22Rv1 (cell line): ENCODE results near the gene WDR1.

Experiments used
- ZFX ChIP-seq: fragments of 450-650 bp; IDR thresholded peaks from 2 replicates; pipeline ENCODE4 v1.6.1; 2017; ENCODE audit warnings: antibody characterized with exemption, borderline replicate concordance
- TF ChIP-seq, protein P1 (sequence below): fragments of 450-650 bp; IDR thresholded peaks from 2 replicates; pipeline ENCODE4 v1.5.1; 2017; ENCODE audit warnings: mild to moderate bottlenecking

GRCh38 chr4:10085386-10085785 lies 31.2 kb downstream of the WDR1 start:
- TF ChIP-seq, protein P1, sequence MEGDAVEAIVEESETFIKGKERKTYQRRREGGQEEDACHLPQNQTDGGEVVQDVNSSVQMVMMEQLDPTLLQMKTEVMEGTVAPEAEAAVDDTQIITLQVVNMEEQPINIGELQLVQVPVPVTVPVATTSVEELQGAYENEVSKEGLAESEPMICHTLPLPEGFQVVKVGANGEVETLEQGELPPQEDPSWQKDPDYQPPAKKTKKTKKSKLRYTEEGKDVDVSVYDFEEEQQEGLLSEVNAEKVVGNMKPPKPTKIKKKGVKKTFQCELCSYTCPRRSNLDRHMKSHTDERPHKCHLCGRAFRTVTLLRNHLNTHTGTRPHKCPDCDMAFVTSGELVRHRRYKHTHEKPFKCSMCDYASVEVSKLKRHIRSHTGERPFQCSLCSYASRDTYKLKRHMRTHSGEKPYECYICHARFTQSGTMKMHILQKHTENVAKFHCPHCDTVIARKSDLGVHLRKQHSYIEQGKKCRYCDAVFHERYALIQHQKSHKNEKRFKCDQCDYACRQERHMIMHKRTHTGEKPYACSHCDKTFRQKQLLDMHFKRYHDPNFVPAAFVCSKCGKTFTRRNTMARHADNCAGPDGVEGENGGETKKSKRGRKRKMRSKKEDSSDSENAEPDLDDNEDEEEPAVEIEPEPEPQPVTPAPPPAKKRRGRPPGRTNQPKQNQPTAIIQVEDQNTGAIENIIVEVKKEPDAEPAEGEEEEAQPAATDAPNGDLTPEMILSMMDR: no peak
- no peak for TF ChIP-seq ZFX
